MM.1S (cell line): ENCODE data around the gene KRT78.

Experiments
- CTCF ChIP-seq: fragments of 300-600 bp; sonication (generic); IDR thresholded peaks from 2 replicates; pipeline ENCODE4 v1.5.1; 2016; ENCODE audit warnings: antibody characterized with exemption, low read length, mixed read lengths
- EZH2phosphoT487 ChIP-seq: fragments of 300-600 bp; sonication (generic); IDR thresholded peaks from 2 replicates; pipeline ENCODE4 v1.6.1; 2018; ENCODE audit warnings: antibody characterized with exemption, low read length

GRCh38 chr12:52846356-52846970, 2.3 kb downstream of the KRT78 start:
- no peak for TF ChIP-seq CTCF
- no peak for TF ChIP-seq EZH2phosphoT487
